Lower lobe of right lung (tissue), 2 donors: ENCODE measurements around the gene GSKIP. TPM values are rescaled to one million over a fixed set of nuclear protein-coding genes. Genes with fewer than 3 reads are reported as not detected.

Experiments
- ATAC-seq, 2 donors: fragments of 200-7000 bp; cut with Tn5 transposase; one replicate each; pipeline ENCODE4 v1.9.1; 2020 to 2022; ENCODE audit warnings: mild to moderate bottlenecking in 2 of 2, moderate library complexity in 2 of 2
- DNase-seq: peaks from one replicate; pipeline ENCODE4 v3.0.0-alpha.2; 2020
- H3K27ac ChIP-seq: fragments of 200-600 bp; one replicate; pipeline ENCODE4 v1.8.0; 2022
- H3K27me3 ChIP-seq: fragments of 200-600 bp; one replicate; pipeline ENCODE4 v1.8.0; 2022; ENCODE audit warnings: low read depth
- H3K36me3 ChIP-seq: fragments of 200-600 bp; one replicate; pipeline ENCODE4 v1.8.0; 2022; ENCODE audit warnings: mild to moderate bottlenecking
- H3K4me1 ChIP-seq: fragments of 200-600 bp; one replicate; pipeline ENCODE4 v1.8.0; 2022
- H3K4me3 ChIP-seq: fragments of 200-600 bp; one replicate; pipeline ENCODE4 v1.8.0; 2022; ENCODE audit warnings: mild to moderate bottlenecking
- H3K9me3 ChIP-seq: fragments of 200-600 bp; one replicate; pipeline ENCODE4 v1.8.0; 2022
- intact Hi-C: fragments of 100-400 bp; cut with DNase I; formaldehyde crosslinking; loops from one replicate; pipeline ENCODE4 v1.11.0; 2022
- long read RNA-seq: library from polyadenylated mRNA; unstranded; transcript quantifications from one replicate; pipeline ENCODE4 v2.0.0, GENCODE V29; 2021
- total RNA-seq: library from RNA; stranded (reverse); fragmentation: NEBNext Ultra II Directional; extraction: Animal tissue kit (Norgen Biotek cat#: 25700); gene quantifications from one replicate; pipeline ENCODE4 v1.2.1, GENCODE V29; 2021
- TF ChIP-seq, protein P1 (sequence below): fragments of 200-600 bp; IDR thresholded peaks from one replicate; pipeline ENCODE4 v1.8.0; 2022; ENCODE audit warnings: antibody characterized with exemption, mild to moderate bottlenecking
- donor health status: DM: no; HTN: yes; CAD: no; lungs with severe emphysema.

Gene GSKIP, protein sequence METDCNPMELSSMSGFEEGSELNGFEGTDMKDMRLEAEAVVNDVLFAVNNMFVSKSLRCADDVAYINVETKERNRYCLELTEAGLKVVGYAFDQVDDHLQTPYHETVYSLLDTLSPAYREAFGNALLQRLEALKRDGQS
- total RNA-seq: 12.6 TPM
- long read RNA-seq, transcript GSKIP-205 (4 exons, 2,218 nt): major isoform, 22 of 28 reads
- long read RNA-seq, partial matches to known transcripts: 2 of 28 reads
- long read RNA-seq, other reads (novel, unspliced or antisense): 3 of 28 reads

DNA sequence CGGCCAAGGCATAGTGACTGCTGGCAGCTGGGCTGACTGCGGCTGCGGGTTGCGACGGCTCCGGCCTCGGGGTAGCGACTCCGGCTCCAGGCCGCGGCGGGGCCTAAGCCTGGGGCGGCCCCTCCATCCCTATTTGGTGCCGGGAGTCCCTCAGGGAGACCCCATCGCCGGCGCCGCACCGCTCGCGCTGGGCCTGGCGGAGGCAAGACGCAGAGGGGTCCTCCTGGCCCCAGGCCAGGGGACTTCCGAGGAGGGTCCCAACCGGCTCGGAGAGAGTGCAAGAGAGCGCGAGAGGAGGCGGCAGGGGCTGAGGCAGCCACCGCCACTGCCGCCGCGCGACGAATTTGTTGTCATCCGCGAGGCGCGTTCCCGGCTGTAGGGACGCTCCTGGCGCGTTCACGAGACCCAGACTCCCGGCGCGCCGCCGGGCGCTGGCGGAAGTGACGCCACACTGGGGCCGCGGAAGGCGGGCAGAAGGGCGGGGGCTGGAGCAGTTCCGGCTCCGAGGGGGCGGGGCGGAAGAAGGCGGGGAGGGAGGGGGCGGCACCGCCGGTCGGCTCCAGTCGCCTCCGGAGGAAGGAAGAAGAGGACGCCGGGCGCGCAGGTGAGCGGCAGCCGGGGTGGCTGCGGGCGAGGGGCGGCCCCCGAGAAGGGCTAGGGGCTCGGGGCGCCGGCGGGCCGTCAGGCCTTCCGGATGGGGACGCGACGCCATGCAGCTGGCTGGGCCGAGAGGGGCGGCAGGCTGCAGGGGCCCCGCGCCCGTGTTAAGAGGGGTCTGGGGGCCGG, at the start of gene GSKIP, which contains the start of gene ATG2B:
Gene GSKIP (plus strand): TSS at position 562 of the 786 bp plus-strand sequence. CDS start 18,722 bp downstream, outside the sequence.
Gene ATG2B (minus strand): TSS at position 377 of the 786 bp plus-strand sequence. CDS start 365 bp downstream, at position 12.
- Histone ChIP-seq H3K9me3 (no peaks in the 10 kb centered on the region), H3K36me3 (no peaks in the 10 kb centered on the region), H3K4me3 (peak within 1 kb of the TSS; percentile 97), H3K4me1 (peaks cover 29% of the 10 kb centered on the region), H3K27me3 (no peaks in the 10 kb centered on the region), H3K27ac (peak within 1 kb of the TSS; percentile 92)
- ATAC-seq (peak; percentile 96 to 98), DNase-seq (peak; percentile 95)
- intact Hi-C loops: no loop called here
- TF ChIP-seq, protein P1, sequence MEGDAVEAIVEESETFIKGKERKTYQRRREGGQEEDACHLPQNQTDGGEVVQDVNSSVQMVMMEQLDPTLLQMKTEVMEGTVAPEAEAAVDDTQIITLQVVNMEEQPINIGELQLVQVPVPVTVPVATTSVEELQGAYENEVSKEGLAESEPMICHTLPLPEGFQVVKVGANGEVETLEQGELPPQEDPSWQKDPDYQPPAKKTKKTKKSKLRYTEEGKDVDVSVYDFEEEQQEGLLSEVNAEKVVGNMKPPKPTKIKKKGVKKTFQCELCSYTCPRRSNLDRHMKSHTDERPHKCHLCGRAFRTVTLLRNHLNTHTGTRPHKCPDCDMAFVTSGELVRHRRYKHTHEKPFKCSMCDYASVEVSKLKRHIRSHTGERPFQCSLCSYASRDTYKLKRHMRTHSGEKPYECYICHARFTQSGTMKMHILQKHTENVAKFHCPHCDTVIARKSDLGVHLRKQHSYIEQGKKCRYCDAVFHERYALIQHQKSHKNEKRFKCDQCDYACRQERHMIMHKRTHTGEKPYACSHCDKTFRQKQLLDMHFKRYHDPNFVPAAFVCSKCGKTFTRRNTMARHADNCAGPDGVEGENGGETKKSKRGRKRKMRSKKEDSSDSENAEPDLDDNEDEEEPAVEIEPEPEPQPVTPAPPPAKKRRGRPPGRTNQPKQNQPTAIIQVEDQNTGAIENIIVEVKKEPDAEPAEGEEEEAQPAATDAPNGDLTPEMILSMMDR: no peak

DNA sequence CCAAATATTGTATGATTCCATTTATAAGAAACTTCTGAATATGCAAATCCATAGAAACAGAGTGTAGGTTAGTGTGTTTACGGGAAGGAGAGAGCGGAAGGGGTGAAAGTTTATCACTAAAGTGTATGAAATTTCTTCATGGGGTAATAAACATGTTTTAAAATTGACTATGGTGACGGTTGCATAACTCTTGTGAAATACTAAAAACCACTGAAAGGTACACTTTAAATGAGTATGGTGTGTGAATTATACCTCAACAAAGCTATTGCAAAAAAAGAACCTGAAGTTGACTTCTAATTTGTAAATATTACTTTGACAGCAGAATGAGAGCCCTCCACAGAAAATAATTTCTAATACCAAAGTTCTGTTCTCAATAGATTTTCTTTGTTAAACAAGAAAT, 47.2 kb upstream of the GSKIP start:
- intact Hi-C loops: no loop called here
- no peak overlapping the region for H3K4me3 ChIP-seq

DNA sequence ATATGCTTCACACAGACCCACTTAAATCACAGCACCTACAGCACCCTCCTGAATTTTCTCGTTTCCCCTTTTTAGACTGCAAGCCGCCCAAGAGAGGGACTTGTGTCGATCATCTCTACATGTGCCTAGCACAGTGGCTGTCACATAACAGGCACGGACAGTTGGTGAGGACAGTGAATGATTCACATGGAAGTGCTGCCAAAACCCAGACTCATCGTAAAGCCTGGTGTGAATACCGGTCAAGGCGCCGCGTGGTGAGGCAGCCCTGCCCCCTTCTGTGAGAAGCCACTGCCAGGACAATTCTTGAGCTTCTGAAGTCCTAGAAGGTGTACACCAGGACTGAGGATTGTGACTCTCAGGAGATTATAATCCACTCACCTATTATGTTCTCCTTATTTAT, 44.5 kb upstream of the GSKIP start:
- no peak for DNase-seq
- TF ChIP-seq, protein P1: no peak

More for the DNA sequence above, 47.2 kb upstream of the GSKIP start:
- DNase-seq: no peak
- TF ChIP-seq, protein P1: no peak
- no peaks in the 10 kb centered on the region for H3K4me1 ChIP-seq
- no peak overlapping the region for H3K27ac ChIP-seq
- no peaks in the 10 kb centered on the region for H3K27me3 ChIP-seq
- no peak for ATAC-seq
- H3K9me3 ChIP-seq: no peaks in the 10 kb centered on the region
- peaks cover 89% of the 10 kb centered on the region for H3K36me3 ChIP-seq

DNA sequence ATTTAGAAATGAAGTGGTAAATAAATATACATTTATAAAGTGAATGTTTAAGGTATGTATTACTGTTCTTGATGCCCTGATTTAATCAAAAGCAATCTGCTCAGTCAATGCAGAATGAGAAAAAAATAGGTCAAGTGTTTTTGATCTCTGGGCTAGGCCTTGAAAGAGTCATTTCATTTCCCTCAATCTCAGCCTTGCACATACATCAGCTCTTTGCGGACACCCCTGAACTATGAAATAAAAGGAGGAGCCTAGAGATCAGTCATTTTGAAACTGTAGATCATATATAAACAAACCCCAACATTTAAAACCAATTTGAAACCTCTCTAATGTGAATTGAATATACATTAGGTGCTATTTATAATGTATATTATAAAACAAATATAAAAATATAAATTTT, 42.7 kb upstream of the GSKIP start:
- H3K4me3 ChIP-seq: no peak overlapping the region
- DNase-seq (no peak), ATAC-seq (no peak)
- TF ChIP-seq, protein P1: no peak
- peaks cover 89% of the 10 kb centered on the region for H3K36me3 ChIP-seq
- H3K4me1 ChIP-seq: no peaks in the 10 kb centered on the region
- no peaks in the 10 kb centered on the region for H3K9me3 ChIP-seq
- no peak overlapping the region for H3K27ac ChIP-seq
- intact Hi-C loops: no loop called here
- no peaks in the 10 kb centered on the region for H3K27me3 ChIP-seq

More for the DNA sequence above, 44.5 kb upstream of the GSKIP start:
- intact Hi-C loops: no loop called here
- no peak overlapping the region for H3K4me3 ChIP-seq
- H3K9me3 ChIP-seq: no peaks in the 10 kb centered on the region
- no peaks in the 10 kb centered on the region for H3K27me3 ChIP-seq
- H3K27ac ChIP-seq: no peak overlapping the region
- peaks cover 89% of the 10 kb centered on the region for H3K36me3 ChIP-seq
- ATAC-seq: no peak
- no peaks in the 10 kb centered on the region for H3K4me1 ChIP-seq

DNA sequence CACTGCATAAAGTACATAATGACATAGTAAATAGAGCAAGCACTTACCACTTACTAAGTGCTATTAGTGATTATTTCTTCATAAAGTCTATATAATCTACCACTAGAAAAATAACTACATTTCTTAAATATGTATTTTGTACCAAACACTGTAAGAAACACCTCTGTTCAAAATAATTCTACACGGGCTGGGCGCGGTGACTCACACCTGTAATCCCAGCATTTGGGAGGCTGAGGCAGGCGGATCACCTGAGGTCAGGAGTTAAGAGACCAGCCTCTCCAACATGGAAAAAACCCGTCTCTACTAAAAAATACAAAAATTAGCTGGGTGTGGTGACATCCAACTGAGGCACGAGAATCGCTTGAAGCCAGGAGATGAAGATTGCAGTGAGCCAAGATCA, 39.1 kb upstream of the GSKIP start:
- ATAC-seq (peak in 1 of 2 donors; percentile 54), DNase-seq (no peak)
- H3K9me3 ChIP-seq: no peaks in the 10 kb centered on the region
- H3K36me3 ChIP-seq: peaks cover 86% of the 10 kb centered on the region
- H3K4me3 ChIP-seq: no peak overlapping the region
- H3K27ac ChIP-seq: no peak overlapping the region
- TF ChIP-seq, protein P1: no peak
- H3K4me1 ChIP-seq: no peaks in the 10 kb centered on the region
- H3K27me3 ChIP-seq: no peaks in the 10 kb centered on the region
- intact Hi-C loops: no loop called here
